HepG2 (cell line): ENCODE data around the gene ZER1. TPM values are rescaled to one million over a fixed set of nuclear protein-coding genes. Genes with fewer than 3 reads are reported as not detected.

ENCODE experiments used
- DMAP1 ChIP-seq: IDR thresholded peaks from 2 replicates; pipeline ENCODE4 v1.6.1; 2016
- LCORL ChIP-seq, 2 experiments: fragments of 450-650 bp in 1 of 2; sonication (generic) in 1 of 2; formaldehyde crosslinking in 1 of 2; IDR thresholded peaks; 2 replicates each; pipeline versions ENCODE4 v1.5.0 to v1.6.1; 2017 to 2020; ENCODE audit warnings: antibody characterized with exemption in 1 of 2, missing genetic modification reagents in 1 of 2
- MAF1 ChIP-seq: sonication (generic); formaldehyde crosslinking; IDR thresholded peaks from 2 replicates; pipeline ENCODE4 v1.5.0; 2020; ENCODE audit warnings: missing genetic modification reagents, borderline replicate concordance
- MATR3 ChIP-seq: sonication (generic); formaldehyde crosslinking; IDR thresholded peaks from 2 replicates; pipeline ENCODE4 v1.4.0; 2020; ENCODE audit warnings: missing genetic modification reagents
- MED8 ChIP-seq: sonication (generic); formaldehyde crosslinking; IDR thresholded peaks from 2 replicates; pipeline ENCODE4 v1.8.1; 2023; ENCODE audit warnings: mild to moderate bottlenecking, missing genetic modification reagents; ENCODE audit not compliant: insufficient replicate concordance
- NFATC3 ChIP-seq: sonication (generic); formaldehyde crosslinking; IDR thresholded peaks from 2 replicates; pipeline ENCODE4 v1.5.1; 2020; ENCODE audit warnings: mild to moderate bottlenecking, missing genetic modification reagents
- PRMT3 ChIP-seq: sonication (generic); formaldehyde crosslinking; IDR thresholded peaks from 2 replicates; pipeline ENCODE4 v1.8.1; 2022; ENCODE audit warnings: low read depth, mild to moderate bottlenecking, moderate library complexity, missing genetic modification reagents, borderline replicate concordance
- RFXANK ChIP-seq: IDR thresholded peaks from 2 replicates; pipeline ENCODE4 v1.6.1; 2016
- ZBTB42 ChIP-seq: sonication (generic); formaldehyde crosslinking; IDR thresholded peaks from 2 replicates; pipeline ENCODE4 v1.5.0; 2020; ENCODE audit warnings: mild to moderate bottlenecking, missing genetic modification reagents
- ZNF441 ChIP-seq: sonication (generic); formaldehyde crosslinking; IDR thresholded peaks from 2 replicates; pipeline ENCODE4 v1.7.0; 2021; ENCODE audit warnings: missing genetic modification reagents, borderline replicate concordance
- ZNF552 ChIP-seq: sonication (generic); formaldehyde crosslinking; IDR thresholded peaks from 2 replicates; pipeline ENCODE4 v1.9.0; 2022; ENCODE audit warnings: missing genetic modification reagents, mild to moderate bottlenecking, borderline replicate concordance
- ZNF792 ChIP-seq: IDR thresholded peaks from 2 replicates; pipeline ENCODE4 v1.6.1; 2016
- ZSCAN25 ChIP-seq: sonication (generic); formaldehyde crosslinking; IDR thresholded peaks from 2 replicates; pipeline ENCODE4 v1.8.0; 2022; ENCODE audit warnings: mild to moderate bottlenecking, missing genetic modification reagents
- ZZZ3 ChIP-seq: sonication (generic); formaldehyde crosslinking; IDR thresholded peaks from 2 replicates; pipeline ENCODE4 v1.4.0; 2020; ENCODE audit warnings: missing genetic modification reagents, mild to moderate bottlenecking, borderline replicate concordance
- polyA plus RNA-seq, 8 experiments: library from polyadenylated mRNA; depleted of rRNA in 3 of 8; stranded (reverse) in 7 of 8; unstranded in 1 of 8; fragments of >200 nt; fragmentation: Illumina TruSeq in 4 of 8; extraction: Trizol in 4 of 8; gene quantifications; 2 replicates each; pipeline versions ENCODE4 v1.2.1 to v1.2.3, GENCODE V29; 2011 to 2016; ENCODE audit warnings: low read depth in 4 of 8, missing spikeins in 1 of 8, mixed read lengths in 1 of 8; ENCODE audit not compliant: insufficient read depth in 1 of 8
- total RNA-seq, 5 experiments: library from RNA; depleted of rRNA; stranded (reverse); fragments of >200 nt; fragmentation: Illumina TruSeq; extraction: Trizol; gene quantifications; 2 replicates each; pipeline ENCODE4 v1.2.3, GENCODE V29; 2016; ENCODE audit warnings: low read depth in 1 of 5
- TF ChIP-seq, protein P1 (sequence below): sonication (generic); formaldehyde crosslinking; IDR thresholded peaks from 2 replicates; pipeline ENCODE4 v1.4.0; 2020; ENCODE audit warnings: missing genetic modification reagents
- TF ChIP-seq, protein P2 (sequence below): sonication (generic); formaldehyde crosslinking; IDR thresholded peaks from 2 replicates; pipeline ENCODE4 v1.8.0; 2022; ENCODE audit warnings: mild to moderate bottlenecking, missing genetic modification reagents, moderate library complexity
- TF ChIP-seq, protein P3 (sequence below): sonication (generic); formaldehyde crosslinking; IDR thresholded peaks from 2 replicates; pipeline ENCODE4 v1.5.0; 2020; ENCODE audit warnings: mild to moderate bottlenecking, missing genetic modification reagents
- TF ChIP-seq, protein P4 (sequence below): sonication (generic); formaldehyde crosslinking; IDR thresholded peaks from 2 replicates; pipeline ENCODE4 v1.5.0; 2020; ENCODE audit warnings: missing genetic modification reagents
- TF ChIP-seq, protein P5 (sequence below): sonication (generic); formaldehyde crosslinking; IDR thresholded peaks from 2 replicates; pipeline ENCODE4 v1.5.1; 2020; ENCODE audit warnings: missing genetic modification reagents, mild to moderate bottlenecking, borderline replicate concordance

Gene ZER1
- total and polyA plus RNA-seq, 2 of the 13 experiments (the other 11 are each of a cell fraction or from before 2014, with no cell fraction given), result 7.7 to 40.0 TPM

DNA sequence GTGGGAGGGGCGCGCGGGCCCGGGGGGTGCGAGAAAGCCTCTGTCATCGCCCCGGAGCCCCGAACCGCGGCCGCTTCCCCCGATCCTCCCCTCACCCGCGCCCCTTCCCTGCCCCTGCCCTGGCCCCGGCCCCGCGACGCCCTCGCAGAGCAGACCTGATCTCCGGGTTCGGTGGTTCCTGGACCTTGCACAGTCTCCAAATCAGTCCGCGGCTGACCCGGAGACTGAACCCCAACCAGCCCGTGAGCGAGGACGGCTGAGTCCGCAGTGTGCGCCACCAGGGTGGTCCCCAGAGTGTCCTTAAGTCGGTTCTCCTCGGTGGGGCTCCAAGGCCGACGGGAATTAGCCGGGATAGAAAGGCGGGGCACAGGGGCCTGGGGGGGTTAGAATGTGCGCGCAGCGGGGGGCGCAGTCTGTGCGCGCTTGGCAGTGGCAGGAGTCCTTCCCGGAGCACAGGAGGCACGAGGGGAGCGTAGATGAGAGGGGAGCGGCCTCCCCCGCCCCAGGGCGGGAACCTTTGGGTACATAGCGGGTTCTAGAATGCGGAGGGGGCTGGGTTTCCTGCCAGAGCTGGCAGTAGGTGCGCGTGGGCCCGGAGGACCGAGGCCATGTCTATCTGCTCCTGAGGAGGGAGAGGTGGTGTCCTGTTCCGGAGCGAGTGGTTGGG, 68.6 kb downstream of the ZER1 start (continued):
- TF ChIP-seq MED8 (CRISPR knock-in tag) (no peak), ZNF441 (CRISPR knock-in tag) (no peak), ZNF552 (CRISPR knock-in tag) (0 out of 2 replicates have a peak, but pooled peaks have one; percentile 7), PRMT3 (CRISPR knock-in tag) (no peak), NFATC3 (CRISPR knock-in tag) (0 out of 2 replicates have a peak, but pooled peaks have one; percentile 30), MATR3 (CRISPR knock-in tag) (no peak), ZNF792 (CRISPR knock-in tag) (no peak), MAF1 (CRISPR knock-in tag) (no peak), DMAP1 (no peak), RFXANK (CRISPR knock-in tag) (no peak), ZBTB42 (CRISPR knock-in tag) (0 out of 2 replicates have a peak, but pooled peaks have one; percentile 7), ZZZ3 (CRISPR knock-in tag) (0 out of 2 replicates have a peak, but pooled peaks have one; percentile 9), ZSCAN25 (CRISPR knock-in tag) (no peak), LCORL (IDR thresholded peaks at IDR 0.05) (no peak), LCORL (CRISPR knock-in tag; IDR thresholded peaks at IDR 0.05) (no peak)
- TF ChIP-seq, protein P1, sequence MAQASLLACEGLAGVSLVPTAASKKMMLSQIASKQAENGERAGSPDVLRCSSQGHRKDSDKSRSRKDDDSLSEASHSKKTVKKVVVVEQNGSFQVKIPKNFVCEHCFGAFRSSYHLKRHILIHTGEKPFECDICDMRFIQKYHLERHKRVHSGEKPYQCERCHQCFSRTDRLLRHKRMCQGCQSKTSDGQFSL (CRISPR knock-in tag), result no peak
- TF ChIP-seq, protein P2, sequence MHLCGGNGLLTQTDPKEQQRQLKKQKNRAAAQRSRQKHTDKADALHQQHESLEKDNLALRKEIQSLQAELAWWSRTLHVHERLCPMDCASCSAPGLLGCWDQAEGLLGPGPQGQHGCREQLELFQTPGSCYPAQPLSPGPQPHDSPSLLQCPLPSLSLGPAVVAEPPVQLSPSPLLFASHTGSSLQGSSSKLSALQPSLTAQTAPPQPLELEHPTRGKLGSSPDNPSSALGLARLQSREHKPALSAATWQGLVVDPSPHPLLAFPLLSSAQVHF (CRISPR knock-in tag), result no peak
- TF ChIP-seq, protein P3, sequence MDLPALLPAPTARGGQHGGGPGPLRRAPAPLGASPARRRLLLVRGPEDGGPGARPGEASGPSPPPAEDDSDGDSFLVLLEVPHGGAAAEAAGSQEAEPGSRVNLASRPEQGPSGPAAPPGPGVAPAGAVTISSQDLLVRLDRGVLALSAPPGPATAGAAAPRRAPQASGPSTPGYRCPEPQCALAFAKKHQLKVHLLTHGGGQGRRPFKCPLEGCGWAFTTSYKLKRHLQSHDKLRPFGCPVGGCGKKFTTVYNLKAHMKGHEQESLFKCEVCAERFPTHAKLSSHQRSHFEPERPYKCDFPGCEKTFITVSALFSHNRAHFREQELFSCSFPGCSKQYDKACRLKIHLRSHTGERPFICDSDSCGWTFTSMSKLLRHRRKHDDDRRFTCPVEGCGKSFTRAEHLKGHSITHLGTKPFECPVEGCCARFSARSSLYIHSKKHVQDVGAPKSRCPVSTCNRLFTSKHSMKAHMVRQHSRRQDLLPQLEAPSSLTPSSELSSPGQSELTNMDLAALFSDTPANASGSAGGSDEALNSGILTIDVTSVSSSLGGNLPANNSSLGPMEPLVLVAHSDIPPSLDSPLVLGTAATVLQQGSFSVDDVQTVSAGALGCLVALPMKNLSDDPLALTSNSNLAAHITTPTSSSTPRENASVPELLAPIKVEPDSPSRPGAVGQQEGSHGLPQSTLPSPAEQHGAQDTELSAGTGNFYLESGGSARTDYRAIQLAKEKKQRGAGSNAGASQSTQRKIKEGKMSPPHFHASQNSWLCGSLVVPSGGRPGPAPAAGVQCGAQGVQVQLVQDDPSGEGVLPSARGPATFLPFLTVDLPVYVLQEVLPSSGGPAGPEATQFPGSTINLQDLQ (CRISPR knock-in tag), result no peak; the same call in 1 of the 2 replicates
- TF ChIP-seq, protein P4, sequence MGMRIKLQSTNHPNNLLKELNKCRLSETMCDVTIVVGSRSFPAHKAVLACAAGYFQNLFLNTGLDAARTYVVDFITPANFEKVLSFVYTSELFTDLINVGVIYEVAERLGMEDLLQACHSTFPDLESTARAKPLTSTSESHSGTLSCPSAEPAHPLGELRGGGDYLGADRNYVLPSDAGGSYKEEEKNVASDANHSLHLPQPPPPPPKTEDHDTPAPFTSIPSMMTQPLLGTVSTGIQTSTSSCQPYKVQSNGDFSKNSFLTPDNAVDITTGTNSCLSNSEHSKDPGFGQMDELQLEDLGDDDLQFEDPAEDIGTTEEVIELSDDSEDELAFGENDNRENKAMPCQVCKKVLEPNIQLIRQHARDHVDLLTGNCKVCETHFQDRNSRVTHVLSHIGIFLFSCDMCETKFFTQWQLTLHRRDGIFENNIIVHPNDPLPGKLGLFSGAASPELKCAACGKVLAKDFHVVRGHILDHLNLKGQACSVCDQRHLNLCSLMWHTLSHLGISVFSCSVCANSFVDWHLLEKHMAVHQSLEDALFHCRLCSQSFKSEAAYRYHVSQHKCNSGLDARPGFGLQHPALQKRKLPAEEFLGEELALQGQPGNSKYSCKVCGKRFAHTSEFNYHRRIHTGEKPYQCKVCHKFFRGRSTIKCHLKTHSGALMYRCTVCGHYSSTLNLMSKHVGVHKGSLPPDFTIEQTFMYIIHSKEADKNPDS (CRISPR knock-in tag), result no peak
- TF ChIP-seq, protein P5, sequence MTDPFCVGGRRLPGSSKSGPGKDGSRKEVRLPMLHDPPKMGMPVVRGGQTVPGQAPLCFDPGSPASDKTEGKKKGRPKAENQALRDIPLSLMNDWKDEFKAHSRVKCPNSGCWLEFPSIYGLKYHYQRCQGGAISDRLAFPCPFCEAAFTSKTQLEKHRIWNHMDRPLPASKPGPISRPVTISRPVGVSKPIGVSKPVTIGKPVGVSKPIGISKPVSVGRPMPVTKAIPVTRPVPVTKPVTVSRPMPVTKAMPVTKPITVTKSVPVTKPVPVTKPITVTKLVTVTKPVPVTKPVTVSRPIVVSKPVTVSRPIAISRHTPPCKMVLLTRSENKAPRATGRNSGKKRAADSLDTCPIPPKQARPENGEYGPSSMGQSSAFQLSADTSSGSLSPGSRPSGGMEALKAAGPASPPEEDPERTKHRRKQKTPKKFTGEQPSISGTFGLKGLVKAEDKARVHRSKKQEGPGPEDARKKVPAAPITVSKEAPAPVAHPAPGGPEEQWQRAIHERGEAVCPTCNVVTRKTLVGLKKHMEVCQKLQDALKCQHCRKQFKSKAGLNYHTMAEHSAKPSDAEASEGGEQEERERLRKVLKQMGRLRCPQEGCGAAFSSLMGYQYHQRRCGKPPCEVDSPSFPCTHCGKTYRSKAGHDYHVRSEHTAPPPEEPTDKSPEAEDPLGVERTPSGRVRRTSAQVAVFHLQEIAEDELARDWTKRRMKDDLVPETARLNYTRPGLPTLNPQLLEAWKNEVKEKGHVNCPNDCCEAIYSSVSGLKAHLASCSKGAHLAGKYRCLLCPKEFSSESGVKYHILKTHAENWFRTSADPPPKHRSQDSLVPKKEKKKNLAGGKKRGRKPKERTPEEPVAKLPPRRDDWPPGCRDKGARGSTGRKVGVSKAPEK (CRISPR knock-in tag), result no peak
